Heart right ventricle (tissue), 16 donors: Measurements from ENCODE around the gene SLC46A3. TPM values are rescaled to one million over a fixed set of nuclear protein-coding genes. Genes with fewer than 3 reads are reported as not detected.

Experiments used
- ATAC-seq, 8 donors: fragments of 200-7000 bp; cut with Tn5 transposase; one replicate each; pipeline ENCODE4 v1.9.1; 2020; ENCODE audit warnings: mild to moderate bottlenecking in 8 of 8, moderate library complexity in 8 of 8, moderate number of reproducible peaks in 1 of 8
- DNase-seq, 2 donors: peaks; one replicate each; pipeline ENCODE4 v3.0.0-alpha.2; 2020
- H3K27ac ChIP-seq, 10 donors: fragments of 200-600 bp; sonication (generic) in 2 of 10; one replicate each; pipeline versions ENCODE4 v1.5.0 to v1.8.0; 2020 to 2022; ENCODE audit warnings: mild to moderate bottlenecking in 3 of 10
- H3K27me3 ChIP-seq, 7 donors: fragments of 200-600 bp; one replicate each; pipeline ENCODE4 v1.8.0; 2021 to 2022; ENCODE audit warnings: mild to moderate bottlenecking in 2 of 7
- H3K36me3 ChIP-seq, 9 donors: fragments of 200-600 bp; sonication (generic) in 1 of 9; one replicate each; pipeline versions ENCODE4 v1.5.0 to v1.8.0; 2020 to 2022; ENCODE audit warnings: mild to moderate bottlenecking in 2 of 9
- H3K4me1 ChIP-seq, 9 donors: fragments of 200-600 bp; sonication (generic) in 1 of 9; one replicate each; pipeline versions ENCODE4 v1.5.0 to v1.8.0; 2020 to 2022; ENCODE audit warnings: mild to moderate bottlenecking in 4 of 9
- H3K4me3 ChIP-seq, 10 donors: fragments of 200-600 bp; sonication (generic) in 2 of 10; one replicate each; pipeline versions ENCODE4 v1.5.0 to v1.8.0; 2020 to 2022; ENCODE audit warnings: mild to moderate bottlenecking in 7 of 10, moderate library complexity in 2 of 10
- H3K9me3 ChIP-seq, 11 donors: fragments of 200-600 bp in 10 of 11; sonication (generic) in 2 of 11; one replicate each; pipeline versions ENCODE4 v1.5.0 to v1.8.0; 2013 to 2022; ENCODE audit warnings: mild to moderate bottlenecking in 2 of 11, control low read depth in 1 of 11, moderate library complexity in 1 of 11
- WGBS, 2 donors: extraction: QIAGEN DNeasy Blood & Tissue Kit; methylation state at CpG; one replicate each; pipeline ENCODE4 v1.1.7; 2013; ENCODE audit warnings: inconsistent platforms in 1 of 2; 5-methylcytosine and 5-hydroxymethylcytosine counted together
- intact Hi-C, 10 donors: fragments of 100-400 bp; cut with DNase I; formaldehyde crosslinking; loops; one replicate each; pipeline versions ENCODE4 v1.11.1 to v1.14.2; 2022
- polyA plus RNA-seq, 2 donors: library from polyadenylated mRNA; stranded (reverse); fragments of 200-250 nt; gene quantifications; one replicate each; pipeline ENCODE4 v1.2.3, GENCODE V29; 2013
- total RNA-seq, 10 donors: library from RNA; stranded (reverse); fragmentation: NEBNext Ultra II Directional in 3 of 10; extraction: Animal tissue kit (Norgen Biotek cat#: 25700) in 3 of 10; gene quantifications; one replicate each; pipeline versions ENCODE4 v1.2.1 to v1.2.4, GENCODE V29; 2021 to 2023
- TF ChIP-seq, protein P1 (sequence below), 9 donors: fragments of 200-600 bp; sonication (generic) in 2 of 9; IDR thresholded peaks; one replicate each; pipeline versions ENCODE4 v1.5.0 to v1.8.0; 2021 to 2022; ENCODE audit warnings: antibody characterized with exemption in 9 of 9, mild to moderate bottlenecking in 5 of 9, moderate library complexity in 1 of 9
- donor health status: Arrhythmogenic right ventricular cardiomyopathy.
- donor health status: ischemic (EF 13 %, LVEDD 7.1; RV severe dilation, severe dysfunction).
- donor health status: healthy with polysubstance abuse.
- donor health status: DM: no; HTN: yes; CAD: no.
- donor health status: DM: no; HTN: no; CAD: no.
- donor health status: ischemic (EF 25% LVEDD 6.9; RV normal size, moderate dysfunction).
- donor health status: ischemic (EF 25% LVEDD 5.7; RV mildly dilated, moderate dysfunction).
- donor health status: healthy.
- donor health status: DM: yes; HTN: yes; CAD: no.
- donor health status: Ischemic cardiomyopathy.
- donor health status: ischemic (EF 35%, LVEDD 5.7; RV mildly dilated, moderate dysfunction).
- donor health status: nonischemic (EF 11% LVEDD 7.7; RV severe dilation, severe dysfunction).
- donor health status: DM: yes; HTN: yes; CAD: no.
- donor health status: PGD.
- donor health status: ischemic (EF 29% LVEDD 5.4; RV normal size, mild dysfunction).
- donor health status: nonischemic (EF 23%, LVEDD 6.1; RV moderate dilation, normal function).

The SLC46A3 gene
- total and polyA plus RNA-seq, 12 donors, result 9.1 to 19.3 (median 13.0) TPM

DNA sequence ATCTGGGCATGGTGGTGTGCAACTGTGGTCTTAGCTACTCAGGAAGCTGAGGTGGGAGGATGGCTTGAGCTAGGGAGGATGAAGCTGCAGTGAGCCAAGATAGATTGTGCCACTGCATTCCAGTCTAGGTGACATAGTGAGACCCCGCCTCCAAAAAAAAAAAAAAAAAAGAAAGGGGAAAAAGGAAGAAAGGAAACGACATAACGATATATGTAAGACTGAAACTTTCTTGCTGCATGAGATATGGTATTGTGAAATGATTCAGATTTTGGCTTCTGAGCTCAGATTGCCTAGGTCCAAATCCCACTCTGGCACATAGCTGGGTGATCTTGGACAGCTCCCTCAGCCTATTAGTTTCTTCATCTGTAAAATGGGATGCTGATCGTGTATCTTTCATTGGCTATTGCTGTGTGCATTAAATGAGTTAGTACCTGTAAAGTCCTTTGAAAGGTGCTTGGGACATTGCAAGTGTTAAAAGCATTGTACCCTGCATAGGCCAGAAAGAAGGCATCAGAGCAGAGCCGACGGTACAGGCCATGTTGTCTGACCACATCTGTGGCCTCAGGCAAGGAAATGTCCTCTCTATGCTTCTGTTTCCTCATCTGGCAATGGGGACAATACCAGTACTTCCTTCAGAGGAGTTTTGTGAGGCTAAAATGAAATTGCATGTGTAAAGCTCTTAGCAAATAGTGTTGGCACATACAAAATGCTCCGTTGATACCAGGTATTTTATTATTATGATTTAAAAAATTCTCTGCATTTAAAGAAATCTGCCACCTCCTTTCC, 32.6 kb upstream of the SLC46A3 start:
- Histone ChIP-seq H3K4me3 (no peak overlapping the region), H3K9me3 (no peaks in the 10 kb centered on the region), H3K27me3 (no peaks in the 10 kb centered on the region), H3K4me1 (peaks cover 0 to 52% (median 24%) of the 10 kb centered on the region in 9 donors), H3K27ac (peak overlapping the region in 1 of 10 donors; percentile 85), H3K36me3 (no peaks in the 10 kb centered on the region)
- ATAC-seq, result no peak
- intact Hi-C loops, result loop anchor here in 4 of 10 donors (5.0 kb wide), 2 partner anchors 34 to 46 kb away; partner anchors contain the start of gene SLC46A3 (in 2 of the 4)
- TF ChIP-seq, protein P1, sequence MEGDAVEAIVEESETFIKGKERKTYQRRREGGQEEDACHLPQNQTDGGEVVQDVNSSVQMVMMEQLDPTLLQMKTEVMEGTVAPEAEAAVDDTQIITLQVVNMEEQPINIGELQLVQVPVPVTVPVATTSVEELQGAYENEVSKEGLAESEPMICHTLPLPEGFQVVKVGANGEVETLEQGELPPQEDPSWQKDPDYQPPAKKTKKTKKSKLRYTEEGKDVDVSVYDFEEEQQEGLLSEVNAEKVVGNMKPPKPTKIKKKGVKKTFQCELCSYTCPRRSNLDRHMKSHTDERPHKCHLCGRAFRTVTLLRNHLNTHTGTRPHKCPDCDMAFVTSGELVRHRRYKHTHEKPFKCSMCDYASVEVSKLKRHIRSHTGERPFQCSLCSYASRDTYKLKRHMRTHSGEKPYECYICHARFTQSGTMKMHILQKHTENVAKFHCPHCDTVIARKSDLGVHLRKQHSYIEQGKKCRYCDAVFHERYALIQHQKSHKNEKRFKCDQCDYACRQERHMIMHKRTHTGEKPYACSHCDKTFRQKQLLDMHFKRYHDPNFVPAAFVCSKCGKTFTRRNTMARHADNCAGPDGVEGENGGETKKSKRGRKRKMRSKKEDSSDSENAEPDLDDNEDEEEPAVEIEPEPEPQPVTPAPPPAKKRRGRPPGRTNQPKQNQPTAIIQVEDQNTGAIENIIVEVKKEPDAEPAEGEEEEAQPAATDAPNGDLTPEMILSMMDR (IDR thresholded peaks at IDR 0.05), result no peak
- 53 to 72% methylated on average over 7 of the region's 7 CpGs for WGBS, 2 donors
- DNase-seq, result no peak

DNA sequence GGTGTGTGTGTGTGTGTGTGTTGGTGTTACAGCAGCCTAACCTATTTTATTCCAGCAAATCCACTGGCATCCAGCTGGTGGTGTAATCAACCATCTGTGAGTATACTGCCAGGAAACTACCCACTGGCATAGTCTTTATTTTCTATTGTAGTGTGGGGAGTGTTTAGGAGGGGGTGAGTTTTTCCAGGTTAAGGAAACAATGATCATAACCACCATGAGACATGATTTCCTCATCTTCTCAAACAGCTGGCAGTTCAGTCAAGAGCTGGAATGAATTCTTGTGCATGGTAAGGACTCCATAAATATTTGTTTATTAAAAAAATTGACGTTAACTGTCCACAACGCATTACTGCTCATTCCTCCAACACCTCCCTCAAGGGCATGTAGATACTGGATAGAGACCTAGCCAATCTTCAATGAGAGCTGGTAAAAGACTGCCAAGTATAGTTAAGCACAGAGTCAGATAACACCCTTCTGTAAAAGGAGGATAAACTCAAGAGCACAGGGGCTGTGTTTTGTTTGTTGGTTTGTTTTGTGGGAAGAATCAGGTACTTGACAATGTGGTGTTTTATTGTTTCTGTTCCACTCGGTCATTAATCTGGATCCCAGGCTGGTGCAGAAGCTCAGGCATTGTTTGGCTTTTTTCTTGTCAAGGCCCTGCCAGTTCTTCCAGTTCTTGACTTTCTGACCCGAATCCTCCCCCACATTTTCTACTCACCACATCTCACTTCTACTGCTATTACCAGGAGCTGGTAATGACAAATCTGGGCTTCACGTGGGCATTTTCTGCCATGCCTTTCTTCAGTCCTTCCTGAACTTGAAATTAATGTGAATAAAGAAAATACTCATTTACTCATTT, 31.6 kb upstream of the SLC46A3 start:
- intact Hi-C loops, result loop anchor here in 4 of 10 donors (5.0 kb wide), 2 partner anchors 33 to 47 kb away; partner anchors contain the start of gene SLC46A3 (in 2 of the 4)
- WGBS, 2 donors, result 43 to 51% methylated on average over 5 of the region's 5 CpGs

DNA sequence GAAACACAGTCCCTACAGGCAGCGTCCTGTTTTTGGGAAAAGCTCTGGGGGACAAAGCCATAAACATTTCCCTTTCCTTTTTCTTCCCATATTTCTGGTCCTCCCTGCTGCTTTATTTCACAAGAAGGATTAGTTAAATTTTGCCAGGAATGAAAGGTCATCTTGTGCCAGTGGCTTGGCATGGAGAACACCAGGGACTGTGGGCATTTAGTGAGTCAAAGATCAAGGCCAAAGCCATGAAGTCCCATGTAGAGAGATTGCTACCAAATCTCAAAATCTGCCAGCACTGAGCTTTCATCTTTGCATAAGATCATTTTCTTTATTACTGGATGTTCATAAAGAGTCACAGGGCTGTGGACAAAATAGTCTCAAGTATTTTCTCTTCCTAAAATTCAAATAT, 29.1 kb upstream of the SLC46A3 start:
- Histone ChIP-seq H3K27me3 (no peaks in the 10 kb centered on the region), H3K4me3 (no peak overlapping the region), H3K36me3 (no peaks in the 10 kb centered on the region), H3K27ac (no peak overlapping the region), H3K4me1 (peaks cover 0 to 40% (median 7%) of the 10 kb centered on the region in 9 donors), H3K9me3 (no peaks in the 10 kb centered on the region)
- WGBS, 2 donors, result 86 to 96% methylated on average over 1 of the region's 1 CpG
- ATAC-seq (no peak), DNase-seq (no peak)
- TF ChIP-seq, protein P1 (IDR thresholded peaks at IDR 0.05), result no peak
- intact Hi-C loops, result loop anchor here in 1 of 10 donors (10.0 kb wide), 1 partner anchor 277 kb away; no protein-coding TSS in a partner anchor

More for the DNA sequence above, 31.6 kb upstream of the SLC46A3 start:
- no peak for DNase-seq
- Histone ChIP-seq H3K27me3 (no peaks in the 10 kb centered on the region), H3K4me1 (peaks cover 0 to 48% (median 24%) of the 10 kb centered on the region in 9 donors), H3K27ac (peak overlapping the region in 2 of 10 donors; percentile 2 to 52), H3K9me3 (no peaks in the 10 kb centered on the region), H3K36me3 (no peaks in the 10 kb centered on the region), H3K4me3 (no peak overlapping the region)
- ATAC-seq, result no peak
- TF ChIP-seq, protein P1 (IDR thresholded peaks at IDR 0.05), result no peak

DNA sequence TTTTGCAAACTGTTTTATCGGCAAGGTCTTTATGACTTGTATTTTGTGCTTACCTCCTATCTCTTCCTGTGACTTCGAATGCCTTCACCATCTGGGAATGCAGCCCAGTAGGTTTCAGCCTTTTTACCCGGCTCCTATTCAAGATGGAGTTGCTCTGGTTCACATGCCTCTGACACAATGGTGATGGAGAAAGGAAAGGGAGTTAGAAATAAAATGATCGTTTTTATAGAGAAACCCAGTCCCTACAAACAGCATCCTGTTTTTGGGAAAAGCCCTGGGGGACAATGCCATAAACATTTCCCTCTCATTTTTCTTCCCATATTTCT, 27.5 kb upstream of the SLC46A3 start:
- H3K4me1 ChIP-seq, result peaks cover 0 to 28% (median 7%) of the 10 kb centered on the region in 9 donors
- H3K4me3 ChIP-seq, result no peak overlapping the region
- no peaks in the 10 kb centered on the region for H3K36me3 ChIP-seq
- DNase-seq (no peak), ATAC-seq (no peak)
- TF ChIP-seq, protein P1 (IDR thresholded peaks at IDR 0.05), result no peak
- no peak overlapping the region for H3K27ac ChIP-seq
- no peaks in the 10 kb centered on the region for H3K27me3 ChIP-seq
- intact Hi-C loops, result loop anchor here in 1 of 10 donors (10.0 kb wide), 1 partner anchor 279 kb away; no protein-coding TSS in a partner anchor
- 56 to 67% methylated on average over 4 of the region's 4 CpGs for WGBS, 2 donors
- no peaks in the 10 kb centered on the region for H3K9me3 ChIP-seq
